ENCODE data around the gene NPR2.
A peak's percentile ranks its signal among the peaks of the same experiment; 100 is the strongest.

The NPR2 gene

GRCh38 chr9:35834260-35835215 lies 43.1 kb downstream of the NPR2 start:
- DNase-seq, result no peak

- no peak for DNase-seq
These were observed 43.8 kb downstream of the NPR2 start for GRCh38 chr9:35835216-35835632.

- DNase-seq, result no peak
These were observed 44.4 kb downstream of the NPR2 start for GRCh38 chr9:35835766-35836165.

- DNase-seq, result no peak
These were observed 45.2 kb downstream of the NPR2 start for GRCh38 chr9:35836595-35836994.

GRCh38 chr9:35839926-35840325 lies 48.5 kb downstream of the NPR2 start:
- no peak for DNase-seq

- no peak for DNase-seq
These were observed 49.7 kb downstream of the NPR2 start for GRCh38 chr9:35840881-35841644.

GRCh38 chr9:35841645-35841900 lies 50.2 kb downstream of the NPR2 start:
- no peak for DNase-seq

- DNase-seq, result no peak
These were observed 50.8 kb downstream of the NPR2 start for GRCh38 chr9:35842020-35842745.

- DNase-seq, result no peak
These were observed 51.4 kb downstream of the NPR2 start for GRCh38 chr9:35842795-35843194.

GRCh38 chr9:35844628-35845270 lies 53.4 kb downstream of the NPR2 start:
- peak; percentile 16 for DNase-seq

- no peak for DNase-seq
These were observed 54.7 kb downstream of the NPR2 start for GRCh38 chr9:35845824-35846771.

GRCh38 chr9:35847792-35848572 lies 56.6 kb downstream of the NPR2 start:
- no peak for DNase-seq

GRCh38 chr9:35852267-35852815 lies 61.0 kb downstream of the NPR2 start:
- no peak for DNase-seq

- no peak for DNase-seq
These were observed 61.8 kb downstream of the NPR2 start for GRCh38 chr9:35852876-35853865.

- DNase-seq, result no peak
These were observed 62.8 kb downstream of the NPR2 start for GRCh38 chr9:35854091-35854762.

GRCh38 chr9:35856206-35856605 lies 64.8 kb downstream of the NPR2 start:
- DNase-seq, result no peak

GRCh38 chr9:35856882-35857281 lies 65.5 kb downstream of the NPR2 start:
- no peak for DNase-seq

- no peak for DNase-seq
These were observed 67.1 kb downstream of the NPR2 start for GRCh38 chr9:35858458-35858857.

Data from effector CD4-positive, alpha-beta T cell (primary cell).